B cell (primary cell): ENCODE results near the gene ARHGAP6. TPM values are rescaled to one million over a fixed set of nuclear protein-coding genes. Genes with fewer than 3 reads are reported as not detected.

ENCODE experiments used
- ATAC-seq: fragments of 200-7000 bp; cut with Tn5 transposase; one replicate; pipeline ENCODE4 v1.10.0; 2021; ENCODE audit warnings: low read depth, mild to moderate bottlenecking, moderate number of reproducible peaks, moderate library complexity
- CTCF ChIA-PET: fragments of 350-600 bp; sonication (Branson Sonifier 250); formaldehyde crosslinking; loops from one replicate; lab custom pipeline; 2021; ENCODE audit warnings: antibody characterized with exemption, inconsistent platforms; lab: Charles Lee
- POLR2A ChIA-PET: fragments of 350-600 bp; sonication (Branson Sonifier 250); formaldehyde crosslinking; loops from one replicate; lab custom pipeline; 2021; ENCODE audit warnings: antibody characterized with exemption; lab: Charles Lee
- DNase-seq: peaks from one replicate; pipeline ENCODE4 v3.0.0; 2013
- H2AFZ ChIP-seq: 2 replicates; pipeline ENCODE4 v1.6.1; 2012; ENCODE audit warnings: mild to moderate bottlenecking, low read depth, low read length; ENCODE audit not compliant: insufficient read depth, poor library complexity, severe bottlenecking
- H3K27ac ChIP-seq, 2 donors: 1 replicate in 1 of 2; 2 replicates in 1 of 2; pipeline ENCODE4 v1.5.1; 2012 to 2013; ENCODE audit warnings: low read length in 2 of 2, mild to moderate bottlenecking in 2 of 2, moderate library complexity in 1 of 2
- H3K27me3 ChIP-seq, 4 experiments: fragments of 200-600 bp in 1 of 4; sonication (generic) in 1 of 4; replicated peaks in 1 of 4; 1 replicate in 2 of 4; 2 replicates in 2 of 4; pipeline versions ENCODE4 v1.6.1 to v1.7.0; 2013 to 2016; ENCODE audit warnings: low read length in 3 of 4, mild to moderate bottlenecking in 2 of 4, mixed read lengths in 1 of 4, moderate library complexity in 1 of 4; ENCODE audit not compliant: insufficient read depth in 4 of 4, control insufficient read depth in 3 of 4; ENCODE audit errors: control extremely low read depth in 1 of 4
- H3K36me3 ChIP-seq, 2 experiments: replicated peaks in 1 of 2; 1 replicate in 1 of 2; 2 replicates in 1 of 2; pipeline versions ENCODE4 v1.6.1 to v1.7.1; 2013; ENCODE audit warnings: low read length in 1 of 2; ENCODE audit not compliant: insufficient read depth in 2 of 2, control insufficient read depth in 1 of 2; ENCODE audit errors: control extremely low read depth in 1 of 2, extremely low read depth in 1 of 2
- H3K4me1 ChIP-seq, 2 donors: fragments of 200-600 bp in 1 of 2; sonication (generic) in 1 of 2; 1 replicate in 1 of 2; 2 replicates in 1 of 2; pipeline versions ENCODE4 v1.5.1 to v1.6.1; 2013 to 2017; ENCODE audit warnings: low read length in 2 of 2; ENCODE audit not compliant: control insufficient read depth in 2 of 2, insufficient read depth in 2 of 2
- H3K4me2 ChIP-seq: replicated peaks from 2 replicates; pipeline ENCODE3; 2012; ENCODE audit warnings: mild to moderate bottlenecking, low read depth, low read length; ENCODE audit not compliant: poor library complexity, severe bottlenecking
- H3K4me3 ChIP-seq, 5 experiments: fragments of 200-600 bp in 1 of 5; sonication (generic) in 1 of 5; 1 replicate in 3 of 5; 2 replicates in 2 of 5; pipeline versions ENCODE4 v1.5.1 to v1.7.0; 2011 to 2016; ENCODE audit warnings: low read length in 4 of 5, mild to moderate bottlenecking in 4 of 5, low read depth in 2 of 5, control low read depth in 1 of 5, moderate library complexity in 1 of 5; ENCODE audit not compliant: insufficient read depth in 1 of 5; ENCODE audit errors: control extremely low read depth in 1 of 5, extremely low read depth in 1 of 5
- H3K79me2 ChIP-seq: fragments of 200-600 bp; sonication (generic); one replicate; pipeline ENCODE4 v1.6.0; 2016; ENCODE audit warnings: low read length; ENCODE audit not compliant: control insufficient read depth, insufficient read depth
- H3K9ac ChIP-seq: fragments of 200-600 bp; sonication (generic); 2 replicates; pipeline ENCODE4 v1.6.1; 2017; ENCODE audit warnings: mild to moderate bottlenecking, low read length, moderate library complexity
- H3K9me3 ChIP-seq, 3 donors: one replicate each; pipeline versions ENCODE4 v1.6.1 to v1.7.1; 2013; ENCODE audit warnings: low read length in 2 of 3; ENCODE audit not compliant: control insufficient read depth in 2 of 3, insufficient read depth in 1 of 3; ENCODE audit errors: control extremely low read depth in 1 of 3
- H4K20me1 ChIP-seq: 2 replicates; pipeline ENCODE4 v1.6.0; 2012; ENCODE audit warnings: mild to moderate bottlenecking, low read length; ENCODE audit not compliant: insufficient read depth, control insufficient read depth, poor library complexity, severe bottlenecking
- H3K27ac Mint-ChIP-seq: one replicate; pipeline ENCODE4 v1.8.0; 2021; ENCODE audit warnings: mixed read lengths
- H3K27me3 Mint-ChIP-seq: one replicate; pipeline ENCODE4 v1.8.0; 2021; ENCODE audit warnings: mixed read lengths
- H3K4me1 Mint-ChIP-seq: one replicate; pipeline ENCODE4 v1.8.0; 2021; ENCODE audit warnings: mixed read lengths
- H3K4me3 Mint-ChIP-seq: one replicate; pipeline ENCODE4 v1.8.0; 2021; ENCODE audit warnings: mixed read lengths
- H3K9me3 Mint-ChIP-seq: one replicate; pipeline ENCODE4 v1.8.0; 2022; ENCODE audit warnings: mixed read lengths; ENCODE audit not compliant: insufficient read depth
- EZH2 ChIP-seq: IDR thresholded peaks from 2 replicates; pipeline ENCODE4 v1.6.1; 2012; ENCODE audit warnings: borderline replicate concordance, low read depth, mild to moderate bottlenecking, moderate library complexity, low read length; ENCODE audit not compliant: insufficient read depth, poor library complexity, severe bottlenecking
- WGBS: methylation state at CpG from one replicate; pipeline ENCODE4 v1.1.5; 2013; ENCODE audit warnings: missing lambda C conversion rate; ENCODE audit not compliant: insufficient coverage; 5-methylcytosine and 5-hydroxymethylcytosine counted together
- intact Hi-C: fragments of 100-400 bp; cut with micrococcal nuclease; formaldehyde crosslinking; loops from one replicate; pipeline ENCODE4 v1.10.0; 2022
- polyA plus RNA-seq: library from polyadenylated mRNA; depleted of rRNA; stranded (reverse); fragments of >200 nt; gene quantifications from 2 replicates; pipeline ENCODE4 v1.2.3, GENCODE V29; 2012
- total RNA-seq, 2 donors: library from RNA; stranded (reverse); fragments of 120-200 nt in 1 of 2; gene quantifications; 1 replicate in 1 of 2; 2 replicates in 1 of 2; pipeline versions ENCODE4 v1.2.3 to v1.2.4, GENCODE V29; 2013 to 2022
- TF ChIP-seq, protein P1 (sequence below): fragments of 200-600 bp; IDR thresholded peaks from one replicate; pipeline ENCODE4 v1.8.0; 2022; ENCODE audit warnings: antibody characterized with exemption, mild to moderate bottlenecking

The ARHGAP6 gene
- total and polyA plus RNA-seq, 2 donors (not counting 1 experiment from before 2014, with no cell fraction given), result 1.6 to 2.6 TPM

DNA sequence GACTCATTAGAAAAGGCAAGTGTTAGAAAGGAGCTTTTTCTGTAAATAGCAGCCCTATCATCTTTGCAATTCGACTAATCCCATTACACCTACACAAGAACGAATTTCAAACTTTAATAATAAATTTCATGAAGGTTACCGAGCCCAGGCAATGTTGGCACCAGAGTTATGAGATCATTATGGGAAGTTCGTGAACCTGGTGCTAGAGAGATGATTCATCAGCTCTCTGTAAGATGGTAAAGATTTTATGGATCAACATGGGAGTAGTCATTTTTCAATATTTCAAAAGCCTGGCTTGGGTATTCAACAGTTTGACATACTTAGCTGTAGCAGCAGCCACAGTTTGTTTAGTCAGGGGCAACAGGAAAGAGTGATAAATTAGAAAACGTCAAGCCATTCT lies 336.7 kb downstream of the ARHGAP6 start:
- TF ChIP-seq, protein P1, sequence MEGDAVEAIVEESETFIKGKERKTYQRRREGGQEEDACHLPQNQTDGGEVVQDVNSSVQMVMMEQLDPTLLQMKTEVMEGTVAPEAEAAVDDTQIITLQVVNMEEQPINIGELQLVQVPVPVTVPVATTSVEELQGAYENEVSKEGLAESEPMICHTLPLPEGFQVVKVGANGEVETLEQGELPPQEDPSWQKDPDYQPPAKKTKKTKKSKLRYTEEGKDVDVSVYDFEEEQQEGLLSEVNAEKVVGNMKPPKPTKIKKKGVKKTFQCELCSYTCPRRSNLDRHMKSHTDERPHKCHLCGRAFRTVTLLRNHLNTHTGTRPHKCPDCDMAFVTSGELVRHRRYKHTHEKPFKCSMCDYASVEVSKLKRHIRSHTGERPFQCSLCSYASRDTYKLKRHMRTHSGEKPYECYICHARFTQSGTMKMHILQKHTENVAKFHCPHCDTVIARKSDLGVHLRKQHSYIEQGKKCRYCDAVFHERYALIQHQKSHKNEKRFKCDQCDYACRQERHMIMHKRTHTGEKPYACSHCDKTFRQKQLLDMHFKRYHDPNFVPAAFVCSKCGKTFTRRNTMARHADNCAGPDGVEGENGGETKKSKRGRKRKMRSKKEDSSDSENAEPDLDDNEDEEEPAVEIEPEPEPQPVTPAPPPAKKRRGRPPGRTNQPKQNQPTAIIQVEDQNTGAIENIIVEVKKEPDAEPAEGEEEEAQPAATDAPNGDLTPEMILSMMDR, result no peak
- TF ChIP-seq EZH2, result no peak
- Histone ChIP-seq H3K79me2 (no peaks in the 10 kb centered on the region), H3K4me3 (no peak overlapping the region), H3K9ac (no peak overlapping the region), H2AFZ (no peak overlapping the region), H3K27me3 (no peaks in the 10 kb centered on the region), H4K20me1 (no peaks in the 10 kb centered on the region), H3K4me1 (no peaks in the 10 kb centered on the region), H3K36me3 (no peaks in the 10 kb centered on the region), H3K9me3 (peaks cover 0 to 2% (median 0%) of the 10 kb centered on the region in 3 donors), H3K27ac (no peak overlapping the region), H3K4me2 (no peak overlapping the region)
- ChIA-PET POLR2A (no interaction called here), CTCF (no interaction called here)
- Mint-ChIP-seq H3K9me3 (no peaks in the 10 kb centered on the region), H3K4me3 (no peak overlapping the region), H3K27ac (no peak overlapping the region), H3K4me1 (no peaks in the 10 kb centered on the region), H3K27me3 (no peaks in the 10 kb centered on the region)
- intact Hi-C loops, result loop anchor here (10.0 kb wide), 1 partner anchor 46 kb away; no protein-coding TSS in a partner anchor
- DNase-seq, result no peak
- no CpG with 5 or more reads among the region's 5 CpGs for WGBS
- no peak for ATAC-seq

GRCh38 chrX:11328134-11328533 lies 337.6 kb downstream of the ARHGAP6 start:
- no peak for ATAC-seq
- Histone ChIP-seq H2AFZ (no peak overlapping the region), H3K9ac (no peak overlapping the region), H3K9me3 (peaks cover 0 to 5% (median 3%) of the 10 kb centered on the region in 3 donors), H3K4me3 (no peak overlapping the region), H3K27me3 (no peaks in the 10 kb centered on the region), H3K4me1 (no peaks in the 10 kb centered on the region), H4K20me1 (no peaks in the 10 kb centered on the region), H3K36me3 (no peaks in the 10 kb centered on the region), H3K4me2 (no peak overlapping the region), H3K79me2 (no peaks in the 10 kb centered on the region), H3K27ac (no peak overlapping the region)
- H3K27ac Mint-ChIP-seq, result no peak overlapping the region
- H3K9me3 Mint-ChIP-seq, result peaks cover 2% of the 10 kb centered on the region
- no peak for TF ChIP-seq EZH2
- TF ChIP-seq, protein P1, result no peak
- intact Hi-C loops, result loop anchor here (10.0 kb wide), 1 partner anchor 47 kb away; no protein-coding TSS in a partner anchor
- no peak for DNase-seq
- ChIA-PET POLR2A (no interaction called here), CTCF (no interaction called here)
- no peaks in the 10 kb centered on the region for H3K27me3 Mint-ChIP-seq
- no CpG with 5 or more reads among the region's 3 CpGs for WGBS
- no peak overlapping the region for H3K4me3 Mint-ChIP-seq
- H3K4me1 Mint-ChIP-seq, result no peaks in the 10 kb centered on the region
